Sciatic nerve (tissue), 2 donors: ENCODE results near the gene CELF4. TPM values are rescaled to one million over a fixed set of nuclear protein-coding genes. Genes with fewer than 3 reads are reported as not detected.

ENCODE experiments used
- ATAC-seq: fragments of 200-7000 bp; cut with Tn5 transposase; one replicate; pipeline ENCODE4 v1.9.1; 2020; ENCODE audit warnings: mild to moderate bottlenecking, moderate library complexity
- DNase-seq: peaks from one replicate; pipeline ENCODE4 v3.0.0-alpha.2; 2020; ENCODE audit warnings: low spot score
- intact Hi-C: fragments of 100-400 bp; cut with DNase I; formaldehyde crosslinking; loops from one replicate; pipeline ENCODE4 v1.14.2; 2022
- total RNA-seq: library from RNA; stranded (reverse); fragmentation: NEBNext Ultra II Directional; extraction: Animal tissue kit (Norgen Biotek cat#: 25700); gene quantifications from one replicate; pipeline ENCODE4 v1.2.1, GENCODE V29; 2021
- donor health status: DM: no; HTN: no; CAD: no.
- donor health status: DM: no; HTN: no; CAD: no.

Gene CELF4
- total RNA-seq, 1 donor from 2014 or later, result 0.45 TPM

DNA sequence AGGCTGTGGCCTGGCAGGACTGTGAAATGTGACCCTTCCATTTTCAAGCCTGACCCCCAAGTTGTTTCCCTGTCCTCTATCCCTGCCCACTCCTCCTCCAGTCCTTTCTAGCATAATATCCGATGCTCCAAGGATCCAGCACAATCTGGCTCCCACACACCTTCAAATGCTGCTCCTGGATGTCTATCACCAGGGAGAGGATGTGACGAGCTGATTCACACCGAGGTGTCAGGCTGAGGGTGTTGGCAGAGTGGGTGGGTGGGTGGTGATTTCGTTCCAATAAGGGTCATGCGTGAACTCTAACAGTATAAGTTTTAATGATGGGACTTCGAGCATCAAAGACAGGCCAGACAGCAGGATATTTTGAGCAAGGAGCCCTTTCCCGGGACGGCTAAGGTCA, 107.8 kb downstream of the CELF4 start:
- DNase-seq, result no peak
- ATAC-seq, result no peak
- intact Hi-C loops, result loop anchor here (10.0 kb wide), 1 partner anchor 63 kb away; no protein-coding TSS in a partner anchor

DNA sequence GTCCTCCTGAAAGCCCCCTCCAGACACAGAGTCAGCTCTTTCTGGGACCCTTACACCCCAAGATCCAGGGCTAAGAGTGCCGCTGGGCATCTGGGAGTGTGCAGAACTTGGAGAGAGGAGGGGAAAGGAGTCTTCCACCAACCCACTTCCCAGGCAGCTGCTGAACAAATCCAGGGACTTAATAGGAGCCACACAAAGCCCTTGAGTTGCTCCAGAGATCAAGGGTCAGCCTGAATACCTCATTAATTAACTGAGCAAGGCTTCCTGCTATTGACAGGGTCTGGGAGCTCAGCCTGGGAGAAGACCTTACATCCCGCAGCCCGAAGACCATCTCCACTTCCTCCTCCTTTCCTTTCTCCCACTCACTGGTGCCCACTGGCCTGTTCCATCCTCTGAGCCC, 108.3 kb downstream of the CELF4 start:
- DNase-seq, result no peak
- no peak for ATAC-seq
- intact Hi-C loops, result loop anchor here (10.0 kb wide), 1 partner anchor 63 kb away; no protein-coding TSS in a partner anchor

DNA sequence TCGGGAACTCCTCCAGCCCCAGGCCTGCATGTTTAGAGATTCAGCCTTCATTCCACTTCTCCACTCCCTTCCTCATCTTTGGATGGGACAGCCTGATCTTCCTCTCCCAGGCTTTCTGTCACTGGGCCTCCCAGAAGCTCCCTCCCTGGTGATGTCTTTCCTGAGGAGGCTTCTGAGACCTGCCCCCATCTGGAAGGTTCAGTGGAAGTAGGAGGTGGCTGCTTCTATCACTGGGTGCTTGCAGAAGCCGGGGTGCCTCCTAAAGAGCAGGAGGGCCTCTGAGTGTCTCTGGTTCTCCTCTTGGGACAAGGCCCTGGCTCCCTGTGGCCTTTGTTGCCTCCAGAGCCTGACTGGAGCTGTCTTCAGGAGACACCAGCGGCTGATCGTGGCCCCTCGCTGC, 108.7 kb downstream of the CELF4 start:
- ATAC-seq, result no peak
- intact Hi-C loops, result loop anchor here (10.0 kb wide), 1 partner anchor 62 kb away; no protein-coding TSS in a partner anchor

DNA sequence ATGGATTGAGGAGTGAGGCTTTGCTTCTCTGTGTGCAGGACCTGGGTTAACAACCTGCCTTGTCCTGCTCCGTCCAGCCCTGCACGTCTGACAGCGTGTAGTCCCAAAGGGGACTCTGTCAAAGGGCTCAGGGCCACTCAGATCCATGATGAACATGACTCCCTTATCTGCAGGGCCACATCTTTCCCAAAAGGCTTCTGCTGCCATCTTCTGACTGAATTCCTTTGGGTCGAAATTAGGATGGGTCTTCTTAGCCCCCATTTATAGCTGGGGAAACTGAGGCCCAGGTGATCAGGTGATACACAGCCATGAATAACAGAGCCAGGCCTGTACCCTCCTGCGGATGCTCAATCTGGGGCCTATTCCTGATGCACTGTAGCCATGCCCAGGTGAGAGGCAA, 109.2 kb downstream of the CELF4 start:
- intact Hi-C loops, result loop anchor here (10.0 kb wide), 1 partner anchor 62 kb away; no protein-coding TSS in a partner anchor
- ATAC-seq (no peak), DNase-seq (no peak)

More for the DNA sequence above, 108.7 kb downstream of the CELF4 start:
- DNase-seq, result no peak

DNA sequence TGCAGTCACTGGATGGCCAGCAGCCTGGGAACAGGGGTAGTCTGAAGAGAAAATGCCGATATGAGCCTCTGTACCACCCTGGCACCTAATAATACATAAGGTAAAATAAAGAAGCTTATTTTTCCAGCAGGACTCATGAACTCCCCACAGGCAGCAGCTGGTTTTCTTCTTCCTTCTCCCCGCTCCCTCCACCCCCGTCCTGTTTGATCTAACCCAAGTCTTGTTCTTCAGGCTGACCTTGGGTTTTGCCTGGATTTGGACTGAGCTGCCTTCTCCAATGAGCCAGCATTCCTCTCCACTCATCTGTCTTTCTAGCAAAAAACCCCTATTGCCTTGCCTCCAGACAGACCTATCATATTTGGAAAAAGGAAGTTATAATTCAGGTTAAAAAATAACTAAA, 111.8 kb downstream of the CELF4 start:
- no peak for DNase-seq
- ATAC-seq, result no peak
- intact Hi-C loops, result loop anchor here (10.0 kb wide), 1 partner anchor 59 kb away; no protein-coding TSS in a partner anchor

DNA sequence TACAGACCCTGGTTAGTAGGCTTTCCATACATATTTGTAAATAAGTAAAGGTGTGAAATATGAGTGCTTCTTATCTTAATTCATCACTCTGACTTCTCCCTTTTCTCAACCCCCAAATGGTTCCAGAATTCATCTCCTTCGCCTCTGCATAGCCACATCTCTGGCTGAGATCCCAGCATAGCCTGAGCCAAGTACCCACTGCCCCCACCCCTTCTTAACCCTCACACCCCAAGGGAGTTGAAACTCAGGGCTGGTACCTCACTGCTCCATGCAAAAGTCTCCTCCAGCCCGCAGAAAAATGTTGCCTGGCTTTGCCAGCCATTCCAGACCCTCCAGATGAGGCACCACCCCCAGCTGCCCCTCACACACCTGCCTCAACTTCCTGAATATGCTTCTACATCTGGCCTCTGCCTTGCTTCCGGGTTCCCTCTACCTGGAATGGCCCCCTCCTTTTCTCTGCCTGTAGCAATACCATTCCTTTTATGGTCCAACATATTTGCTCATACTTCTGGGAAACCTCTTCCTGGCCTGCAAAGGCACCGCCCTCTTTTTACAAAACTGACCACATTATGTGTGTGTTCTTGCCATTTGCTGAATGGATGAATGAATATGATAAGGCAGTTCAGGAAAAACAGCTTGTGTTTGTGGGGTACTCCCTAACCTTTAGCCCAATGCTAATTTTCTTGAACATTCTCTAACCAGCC, 112.8 kb downstream of the CELF4 start:
- ATAC-seq (no peak), DNase-seq (no peak)
- intact Hi-C loops, result loop anchor here (10.0 kb wide), 1 partner anchor 58 kb away; no protein-coding TSS in a partner anchor

DNA sequence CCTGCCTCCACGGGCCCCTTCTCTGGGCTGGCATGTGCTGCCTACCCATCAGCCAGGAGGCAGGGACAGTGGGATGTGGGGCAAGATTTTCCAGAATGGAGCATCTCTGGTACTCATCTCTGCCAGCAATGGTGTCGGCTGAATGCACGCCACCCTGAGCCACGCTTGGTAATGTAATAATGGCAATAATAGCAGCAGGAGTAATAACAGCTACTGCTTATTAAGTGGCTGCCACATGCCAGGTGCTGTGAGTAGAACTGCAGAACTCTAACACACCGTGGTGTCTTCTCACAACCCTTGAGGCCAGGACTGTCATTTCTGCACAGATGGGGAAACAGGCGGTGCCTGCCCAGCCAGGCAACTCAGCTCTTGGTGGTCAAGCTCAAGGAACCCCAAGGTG, 113.6 kb downstream of the CELF4 start:
- intact Hi-C loops, result loop anchor here (10.0 kb wide), 1 partner anchor 57 kb away; no protein-coding TSS in a partner anchor
- DNase-seq (no peak), ATAC-seq (no peak)

DNA sequence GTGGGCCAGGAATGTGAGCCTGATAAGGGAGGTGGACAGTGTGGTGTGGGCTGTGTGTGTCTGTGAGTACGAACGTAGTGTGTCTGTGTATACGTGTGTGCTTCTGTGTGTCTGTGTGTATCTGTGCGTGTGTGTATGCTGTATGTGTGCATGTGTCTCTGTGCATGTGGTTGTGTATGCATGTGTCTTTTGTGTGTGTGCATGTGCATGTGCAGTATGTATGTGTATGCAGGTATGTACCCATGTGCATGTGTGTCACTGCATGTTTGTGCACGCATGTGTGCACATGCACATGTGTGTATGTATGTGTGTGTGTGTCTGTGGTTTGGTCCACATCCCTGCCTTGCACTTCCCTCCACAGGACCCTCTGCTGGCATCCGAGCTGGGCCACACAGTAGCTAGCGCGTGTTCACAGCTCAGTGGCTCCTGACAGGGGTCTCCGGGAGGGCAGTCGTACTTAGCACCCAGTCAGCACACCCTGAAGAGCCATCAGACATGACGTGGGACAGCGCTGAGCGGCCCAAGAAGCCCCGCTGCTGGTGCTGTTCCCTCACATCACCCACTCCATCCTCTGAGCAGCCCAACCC, 114.3 kb downstream of the CELF4 start:
- intact Hi-C loops, result loop anchor here (10.0 kb wide), 1 partner anchor 57 kb away; no protein-coding TSS in a partner anchor
- DNase-seq (no peak), ATAC-seq (no peak)

DNA sequence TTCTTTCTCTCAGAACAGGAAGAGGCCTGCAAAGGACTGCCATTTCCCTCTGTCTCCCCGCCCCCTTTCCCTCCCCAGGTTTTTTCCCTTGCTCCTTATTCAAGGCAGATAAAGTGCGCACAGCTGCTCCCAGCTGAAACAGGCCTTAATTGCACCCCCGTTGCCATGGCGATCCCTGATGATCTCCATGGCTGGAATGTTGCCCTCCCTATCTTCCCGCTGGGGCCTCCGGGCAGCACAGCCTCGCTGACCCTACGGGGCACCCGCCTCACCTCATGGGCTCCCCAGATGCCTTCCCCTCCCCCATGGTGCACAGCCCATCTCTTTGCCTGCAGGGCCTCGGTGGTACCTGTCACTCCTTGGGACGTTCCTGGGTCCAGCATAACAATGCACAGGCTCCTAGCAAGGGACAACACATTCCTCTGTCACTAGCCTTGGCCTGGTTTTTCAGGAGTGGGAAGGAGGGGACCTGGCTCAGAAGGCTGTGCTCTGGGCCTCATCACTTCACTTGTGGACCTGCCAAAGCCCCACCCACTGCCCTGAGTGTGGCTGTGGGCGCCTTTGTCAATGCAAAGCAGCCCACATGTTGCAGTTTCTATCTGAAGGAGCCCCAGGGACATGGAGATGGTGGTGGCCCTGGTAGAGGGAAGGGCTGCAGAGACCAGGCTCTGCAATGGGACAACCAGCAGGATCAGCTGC, 115.0 kb downstream of the CELF4 start:
- DNase-seq (no peak), ATAC-seq (no peak)
- intact Hi-C loops, result loop anchor here (10.0 kb wide), 1 partner anchor 56 kb away; no protein-coding TSS in a partner anchor

DNA sequence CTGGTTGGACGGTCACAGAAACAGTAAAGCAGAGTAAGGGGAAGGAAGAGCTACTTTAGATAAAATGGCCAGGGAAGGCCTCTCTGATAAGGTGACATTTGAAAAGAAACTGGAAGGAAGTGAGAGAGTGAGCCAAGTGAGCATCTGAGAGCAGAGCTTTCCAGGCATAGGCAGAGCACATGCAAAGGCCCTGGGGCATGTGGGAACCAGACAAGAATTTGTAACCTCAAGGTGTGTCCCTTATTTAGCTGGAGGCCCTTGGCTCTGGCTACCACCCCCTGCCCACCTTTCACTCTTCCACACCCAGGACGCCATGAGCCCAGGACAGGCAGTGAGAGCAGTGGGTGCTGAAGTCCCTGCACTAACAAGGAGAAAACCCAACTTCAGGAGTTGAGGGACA, 116.0 kb downstream of the CELF4 start:
- DNase-seq (no peak), ATAC-seq (no peak)
- intact Hi-C loops, result loop anchor here (10.0 kb wide), 2 partner anchors 55 to 95 kb away; no protein-coding TSS in a partner anchor

DNA sequence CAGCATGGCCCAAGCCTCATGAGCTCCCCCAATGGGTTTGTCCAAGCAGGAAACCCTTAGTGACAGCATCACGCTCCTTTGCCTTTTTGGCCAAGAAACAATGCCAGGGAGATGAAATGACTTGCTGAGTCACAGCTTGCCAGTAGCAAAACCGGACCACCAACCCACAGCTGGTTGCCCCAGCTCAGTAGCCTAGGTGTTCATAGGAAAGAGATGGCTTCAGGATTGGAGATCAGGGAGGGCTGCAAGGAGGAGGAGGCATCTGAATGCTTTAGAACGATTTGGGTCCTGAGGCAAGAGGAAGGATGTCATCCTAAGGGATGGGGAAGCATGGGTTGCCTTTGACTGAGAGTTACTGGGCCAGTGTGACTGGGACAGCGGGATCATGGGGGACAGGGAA, 116.7 kb downstream of the CELF4 start:
- ATAC-seq (no peak), DNase-seq (no peak)
- intact Hi-C loops, result loop anchor here (10.0 kb wide), 1 partner anchor 96 kb away; no protein-coding TSS in a partner anchor

DNA sequence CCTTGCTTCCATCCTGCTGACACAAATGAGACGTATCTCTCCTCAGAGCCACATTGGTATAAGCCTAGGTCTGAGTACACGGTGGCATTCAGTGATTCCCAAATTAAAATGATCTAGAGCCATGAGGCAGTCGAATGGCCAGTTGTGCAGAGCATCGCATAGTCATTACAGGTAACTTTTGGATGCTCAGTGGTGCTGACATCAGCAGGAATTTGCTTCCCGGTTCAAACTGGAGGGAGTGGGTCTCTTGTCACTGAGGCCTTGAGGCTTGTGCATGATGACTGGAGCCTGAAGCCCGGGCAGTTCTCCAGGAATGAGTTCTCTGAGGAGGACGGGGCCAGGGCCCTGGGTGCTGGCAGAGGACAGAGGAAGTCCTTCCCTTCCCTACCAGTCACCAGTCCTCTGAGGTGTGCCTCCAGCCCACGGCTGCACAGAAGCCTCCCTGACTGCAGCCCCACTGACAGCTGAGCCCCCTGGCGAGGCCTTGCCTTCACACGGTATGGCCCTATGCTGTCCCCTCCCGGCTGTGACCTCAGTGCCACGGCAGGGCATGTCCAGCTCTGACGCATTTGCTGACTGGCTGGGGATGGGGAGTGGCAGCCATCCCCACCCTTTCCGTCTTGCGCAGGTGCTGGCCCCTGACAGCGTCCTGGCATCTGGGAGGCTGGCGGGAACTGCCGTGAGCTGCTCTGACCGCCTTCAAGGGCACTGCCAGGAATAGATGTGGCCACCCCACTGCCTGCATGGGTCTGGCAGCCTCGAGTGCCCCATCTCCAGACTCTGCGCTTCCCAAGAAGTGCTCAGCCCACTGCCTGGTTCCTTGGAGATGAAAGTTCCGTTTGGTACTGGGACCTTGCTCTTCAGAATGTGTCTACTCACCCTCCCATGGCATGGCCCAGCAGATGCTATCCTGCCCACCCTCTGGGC, 117.4 kb downstream of the CELF4 start:
- DNase-seq, result no peak
- no peak for ATAC-seq
- intact Hi-C loops, result loop anchor here (10.0 kb wide), 1 partner anchor 97 kb away; no protein-coding TSS in a partner anchor

DNA sequence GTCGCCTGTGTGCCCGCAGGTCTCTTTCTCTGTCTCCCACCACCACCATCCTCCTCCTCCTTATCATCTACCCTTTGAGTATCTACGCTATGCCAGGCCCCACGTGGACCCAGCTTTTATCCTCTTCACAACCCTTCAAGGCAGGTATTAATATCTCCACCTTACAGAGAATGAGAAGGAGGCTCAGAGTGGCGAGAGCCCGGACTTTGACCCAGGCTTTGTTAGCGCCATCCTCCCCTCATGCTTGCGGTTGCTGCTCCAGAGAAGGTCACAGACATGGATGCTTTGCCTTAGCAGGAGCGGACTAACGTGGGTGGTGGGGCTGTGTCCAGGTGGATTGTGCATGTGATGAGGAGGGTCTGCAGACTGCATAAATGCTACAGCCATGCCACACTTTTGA, 119.8 kb downstream of the CELF4 start:
- DNase-seq (no peak), ATAC-seq (no peak)
- intact Hi-C loops, result loop anchor here (10.0 kb wide), 1 partner anchor 99 kb away; no protein-coding TSS in a partner anchor

DNA sequence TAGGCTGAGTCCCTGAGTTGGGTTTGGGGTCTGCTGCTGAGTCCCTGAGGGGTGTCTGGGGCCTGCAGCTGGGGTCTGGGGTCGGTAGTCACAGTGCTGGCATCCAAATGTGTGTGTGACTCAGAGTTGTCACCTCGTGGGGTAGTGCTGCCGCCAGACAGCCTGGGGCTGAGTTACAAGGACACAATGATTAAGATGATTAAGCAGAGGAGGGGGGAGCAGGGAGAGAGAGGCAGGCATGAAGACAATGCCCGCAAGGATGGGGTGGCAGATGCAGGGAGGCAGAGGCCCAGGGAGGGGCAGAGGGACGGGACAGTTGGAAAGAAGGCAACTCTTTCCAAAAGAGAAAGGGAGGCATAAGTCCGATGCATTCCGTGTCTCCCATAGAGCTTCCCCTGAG, 120.2 kb downstream of the CELF4 start:
- no peak for DNase-seq
- ATAC-seq, result no peak
- intact Hi-C loops, result loop anchor here (10.0 kb wide), 1 partner anchor 99 kb away; no protein-coding TSS in a partner anchor

DNA sequence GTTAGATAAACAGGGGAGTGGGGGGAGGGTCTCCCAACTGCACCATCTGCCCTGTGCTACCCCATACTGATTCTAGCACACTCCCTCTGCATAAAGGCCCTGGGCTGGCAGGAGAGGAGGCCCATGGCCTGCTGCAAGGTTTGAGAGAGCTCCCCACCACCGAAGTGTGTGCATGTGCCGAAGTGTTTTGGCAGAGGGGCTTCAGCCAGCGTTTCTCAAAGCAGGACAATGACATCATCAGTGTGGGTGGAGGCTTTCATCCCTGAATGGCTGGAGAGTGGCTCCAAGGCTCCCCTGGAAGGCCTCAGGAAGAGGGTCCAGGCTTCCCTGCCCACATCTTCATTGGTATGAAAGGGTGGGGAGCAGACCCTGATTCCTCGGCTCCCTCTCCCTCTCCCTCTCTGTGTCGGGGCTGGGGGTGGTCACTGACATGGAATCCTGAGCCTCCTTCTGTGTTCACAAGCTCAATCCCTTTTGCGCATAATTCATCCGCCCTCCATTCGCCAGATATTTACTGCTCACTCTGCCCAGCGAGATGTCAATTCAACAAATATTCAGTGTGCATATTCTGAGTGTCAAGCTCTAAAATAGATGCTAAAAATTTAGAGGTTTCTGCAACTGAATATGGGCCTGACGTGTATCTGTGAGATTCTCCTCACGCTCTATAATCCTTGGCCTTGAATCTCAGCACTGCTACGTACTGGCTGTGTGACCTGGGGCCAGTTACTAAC, 122.1 kb downstream of the CELF4 start:
- intact Hi-C loops, result loop anchor here (10.0 kb wide), 1 partner anchor 101 kb away; no protein-coding TSS in a partner anchor
- DNase-seq, result no peak
- ATAC-seq, result no peak

DNA sequence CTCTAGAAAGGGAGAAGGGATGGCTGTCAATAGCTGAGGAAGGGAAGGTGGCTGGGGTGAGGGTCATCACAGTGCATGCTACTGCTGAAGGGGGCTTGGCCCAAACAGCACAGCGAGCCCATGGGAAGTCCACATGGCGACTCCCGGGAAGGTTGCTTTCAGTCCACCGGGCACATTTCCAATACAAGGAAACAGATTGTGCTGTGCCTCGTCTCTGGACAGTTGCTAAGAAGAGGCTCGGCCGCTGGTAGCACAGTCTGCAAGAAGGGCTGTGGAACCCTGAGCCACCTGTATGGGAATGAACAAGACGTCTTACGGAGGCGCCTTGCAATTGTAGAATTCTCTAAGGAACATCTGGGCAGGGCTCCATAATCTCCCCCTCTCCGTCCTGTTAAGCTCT, 123.1 kb downstream of the CELF4 start:
- no peak for ATAC-seq
- intact Hi-C loops, result loop anchor here (10.0 kb wide), 1 partner anchor 102 kb away; no protein-coding TSS in a partner anchor
- no peak for DNase-seq

DNA sequence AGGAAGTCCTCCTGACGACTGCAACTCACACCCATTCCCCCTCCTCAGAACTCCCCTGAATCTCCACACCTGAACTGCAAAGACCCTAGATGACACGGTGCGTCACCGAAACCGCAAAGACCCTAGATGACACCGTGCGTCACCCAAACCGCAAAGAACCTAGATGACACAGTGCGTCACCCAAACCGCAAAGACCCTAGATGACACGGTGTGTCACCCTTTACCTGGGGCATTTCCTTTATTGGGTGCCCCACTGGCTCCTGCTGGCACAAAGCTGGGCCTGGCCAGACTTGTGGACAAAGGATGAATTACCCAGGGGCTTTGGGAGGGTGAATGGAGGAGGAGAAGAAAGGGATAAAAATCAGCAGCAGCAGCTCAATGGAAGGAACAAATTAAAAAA, 123.8 kb downstream of the CELF4 start:
- intact Hi-C loops, result loop anchor here (10.0 kb wide), 1 partner anchor 103 kb away; no protein-coding TSS in a partner anchor
- no peak for ATAC-seq
- DNase-seq, result no peak
